ENCODE data around the gene LUC7L2.

DNA sequence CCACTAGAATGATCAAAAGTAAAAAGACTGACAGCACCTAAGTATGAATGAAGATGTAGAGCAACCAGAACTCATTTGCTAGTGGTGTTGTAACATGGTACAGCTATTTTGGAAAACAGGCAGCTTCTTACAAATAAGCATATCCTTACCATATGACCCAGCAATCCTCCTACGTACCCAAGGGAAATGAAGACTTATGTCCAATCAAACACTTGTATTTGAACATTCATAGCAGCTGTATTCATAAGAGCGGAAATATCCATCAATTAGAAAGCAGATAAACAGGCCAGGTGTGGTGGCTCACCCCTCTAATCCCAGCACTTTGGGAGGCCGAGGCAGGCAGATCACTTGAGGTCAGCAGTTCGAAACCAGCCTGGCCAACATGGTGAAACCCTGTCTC lies 70.7 kb downstream of the LUC7L2 start:
- TF ChIP-seq, protein P1, sequence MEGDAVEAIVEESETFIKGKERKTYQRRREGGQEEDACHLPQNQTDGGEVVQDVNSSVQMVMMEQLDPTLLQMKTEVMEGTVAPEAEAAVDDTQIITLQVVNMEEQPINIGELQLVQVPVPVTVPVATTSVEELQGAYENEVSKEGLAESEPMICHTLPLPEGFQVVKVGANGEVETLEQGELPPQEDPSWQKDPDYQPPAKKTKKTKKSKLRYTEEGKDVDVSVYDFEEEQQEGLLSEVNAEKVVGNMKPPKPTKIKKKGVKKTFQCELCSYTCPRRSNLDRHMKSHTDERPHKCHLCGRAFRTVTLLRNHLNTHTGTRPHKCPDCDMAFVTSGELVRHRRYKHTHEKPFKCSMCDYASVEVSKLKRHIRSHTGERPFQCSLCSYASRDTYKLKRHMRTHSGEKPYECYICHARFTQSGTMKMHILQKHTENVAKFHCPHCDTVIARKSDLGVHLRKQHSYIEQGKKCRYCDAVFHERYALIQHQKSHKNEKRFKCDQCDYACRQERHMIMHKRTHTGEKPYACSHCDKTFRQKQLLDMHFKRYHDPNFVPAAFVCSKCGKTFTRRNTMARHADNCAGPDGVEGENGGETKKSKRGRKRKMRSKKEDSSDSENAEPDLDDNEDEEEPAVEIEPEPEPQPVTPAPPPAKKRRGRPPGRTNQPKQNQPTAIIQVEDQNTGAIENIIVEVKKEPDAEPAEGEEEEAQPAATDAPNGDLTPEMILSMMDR (IDR thresholded peaks at IDR 0.05), result no peak
- no peak for TF ChIP-seq POLR2A (IDR thresholded peaks at IDR 0.05)
